Neural crest cell (in vitro differentiated cells): ENCODE measurements around the gene MPRIP. TPM values are rescaled to one million over a fixed set of nuclear protein-coding genes. Genes with fewer than 3 reads are reported as not detected.

Experiments used
- DNase-seq: peaks from one replicate; pipeline ENCODE4 v3.0.0; 2021; ENCODE audit warnings: low read depth, mixed read lengths, low spot score
- H3K27ac Mint-ChIP-seq: one replicate; pipeline ENCODE4 v1.8.0; 2021; ENCODE audit warnings: mild to moderate bottlenecking, mixed read lengths; ENCODE audit not compliant: unreplicated experiment
- H3K27me3 Mint-ChIP-seq: 2 replicates; pipeline ENCODE4 v1.8.0; 2021; ENCODE audit warnings: low read depth, mild to moderate bottlenecking, mixed read lengths
- H3K36me3 Mint-ChIP-seq: 2 replicates; pipeline ENCODE4 v1.8.0; 2021; ENCODE audit warnings: low read depth, mild to moderate bottlenecking, mixed read lengths
- H3K4me1 Mint-ChIP-seq: 2 replicates; pipeline ENCODE4 v1.8.0; 2021; ENCODE audit warnings: mixed read lengths
- H3K4me3 Mint-ChIP-seq: one replicate; pipeline ENCODE4 v1.8.0; 2021; ENCODE audit warnings: mild to moderate bottlenecking, mixed read lengths
- H3K9me3 Mint-ChIP-seq: 2 replicates; pipeline ENCODE4 v1.8.0; 2021; ENCODE audit warnings: mixed read lengths
- total RNA-seq: library from RNA; stranded (reverse); gene quantifications from 2 replicates; pipeline ENCODE4 v1.2.1, GENCODE V29; 2021
- TF ChIP-seq, protein P1 (sequence below): fragments of 200-600 bp; sonication (generic); conservative IDR thresholded peaks from 2 replicates; pipeline ENCODE4 v1.5.0; 2021; ENCODE audit warnings: antibody characterized with exemption, mild to moderate bottlenecking

MPRIP gene
- total RNA-seq, 1 donor from 2014 or later, result 241 TPM

DNA sequence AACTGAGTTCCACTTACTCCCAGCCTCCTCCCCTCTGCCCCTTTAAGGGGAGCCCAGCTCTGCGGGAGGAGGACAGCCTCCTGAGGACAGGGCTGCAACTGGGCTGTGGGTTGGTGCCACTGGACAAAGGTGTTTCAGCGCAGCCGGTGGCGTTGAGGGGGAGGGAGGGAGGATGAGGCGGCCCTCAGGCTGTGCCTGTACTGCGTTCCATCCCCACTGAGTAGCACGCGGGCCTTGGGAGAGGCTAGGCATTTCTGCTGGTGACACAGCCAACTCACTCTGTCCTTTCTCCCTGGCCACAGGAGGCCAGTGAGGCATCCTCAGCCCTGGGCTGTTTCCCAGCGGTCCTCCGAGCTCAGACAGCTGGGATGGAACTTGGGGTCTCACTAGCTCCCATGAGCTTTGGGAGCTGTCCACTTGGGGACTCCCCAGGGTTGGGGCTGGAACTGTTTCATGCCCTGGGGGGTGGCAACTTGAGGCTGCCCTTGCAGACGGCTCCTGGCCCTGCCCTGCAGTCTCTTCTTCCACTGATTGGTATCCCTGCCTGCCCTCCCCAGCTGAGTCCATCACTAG lies 70.5 kb downstream of the MPRIP start:
- Mint-ChIP-seq H3K27ac (no peak overlapping the region), H3K4me3 (no peak overlapping the region), H3K27me3 (no peaks in the 10 kb centered on the region), H3K4me1 (peaks cover 29% of the 10 kb centered on the region), H3K9me3 (no peaks in the 10 kb centered on the region), H3K36me3 (no peaks in the 10 kb centered on the region)
- TF ChIP-seq, protein P1, sequence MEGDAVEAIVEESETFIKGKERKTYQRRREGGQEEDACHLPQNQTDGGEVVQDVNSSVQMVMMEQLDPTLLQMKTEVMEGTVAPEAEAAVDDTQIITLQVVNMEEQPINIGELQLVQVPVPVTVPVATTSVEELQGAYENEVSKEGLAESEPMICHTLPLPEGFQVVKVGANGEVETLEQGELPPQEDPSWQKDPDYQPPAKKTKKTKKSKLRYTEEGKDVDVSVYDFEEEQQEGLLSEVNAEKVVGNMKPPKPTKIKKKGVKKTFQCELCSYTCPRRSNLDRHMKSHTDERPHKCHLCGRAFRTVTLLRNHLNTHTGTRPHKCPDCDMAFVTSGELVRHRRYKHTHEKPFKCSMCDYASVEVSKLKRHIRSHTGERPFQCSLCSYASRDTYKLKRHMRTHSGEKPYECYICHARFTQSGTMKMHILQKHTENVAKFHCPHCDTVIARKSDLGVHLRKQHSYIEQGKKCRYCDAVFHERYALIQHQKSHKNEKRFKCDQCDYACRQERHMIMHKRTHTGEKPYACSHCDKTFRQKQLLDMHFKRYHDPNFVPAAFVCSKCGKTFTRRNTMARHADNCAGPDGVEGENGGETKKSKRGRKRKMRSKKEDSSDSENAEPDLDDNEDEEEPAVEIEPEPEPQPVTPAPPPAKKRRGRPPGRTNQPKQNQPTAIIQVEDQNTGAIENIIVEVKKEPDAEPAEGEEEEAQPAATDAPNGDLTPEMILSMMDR, result no peak
- no peak for DNase-seq

DNA sequence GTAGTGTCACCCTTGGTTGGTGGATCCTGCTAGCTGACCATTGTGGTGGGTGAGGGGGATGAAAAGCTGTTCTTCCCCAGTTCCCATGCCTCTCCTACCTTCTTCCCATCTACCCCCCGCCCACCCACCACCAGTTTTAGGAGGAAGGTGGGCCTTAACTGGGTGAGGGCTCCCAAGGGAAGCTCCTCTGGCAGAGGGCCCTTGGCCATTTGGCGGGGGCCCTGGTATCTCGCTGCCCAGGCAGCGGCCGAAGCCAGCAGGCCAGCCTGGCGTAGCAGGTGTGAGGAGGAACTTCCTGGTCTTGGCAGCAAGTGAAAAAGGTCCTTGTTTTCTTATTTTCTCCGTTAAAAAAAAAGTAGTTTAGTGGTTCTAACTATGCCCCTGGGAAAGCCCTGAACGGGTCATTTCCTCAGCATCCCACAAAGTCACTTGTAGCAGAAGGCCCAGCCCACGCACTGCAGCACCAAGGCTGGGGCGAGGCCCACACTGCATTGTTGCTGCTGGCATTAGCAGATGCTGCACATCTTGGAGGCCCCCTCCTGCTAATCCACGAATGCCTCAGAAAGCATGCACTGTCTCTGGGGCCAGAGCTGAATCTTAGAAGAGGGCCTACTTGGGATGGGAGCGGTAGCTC lies 72.5 kb downstream of the MPRIP start:
- DNase-seq, result no peak
- no peaks in the 10 kb centered on the region for H3K9me3 Mint-ChIP-seq
- TF ChIP-seq, protein P1, result no peak
- no peaks in the 10 kb centered on the region for H3K27me3 Mint-ChIP-seq
- no peaks in the 10 kb centered on the region for H3K36me3 Mint-ChIP-seq
- H3K27ac Mint-ChIP-seq, result no peak overlapping the region
- no peak overlapping the region for H3K4me3 Mint-ChIP-seq
- peaks cover 15% of the 10 kb centered on the region for H3K4me1 Mint-ChIP-seq

DNA sequence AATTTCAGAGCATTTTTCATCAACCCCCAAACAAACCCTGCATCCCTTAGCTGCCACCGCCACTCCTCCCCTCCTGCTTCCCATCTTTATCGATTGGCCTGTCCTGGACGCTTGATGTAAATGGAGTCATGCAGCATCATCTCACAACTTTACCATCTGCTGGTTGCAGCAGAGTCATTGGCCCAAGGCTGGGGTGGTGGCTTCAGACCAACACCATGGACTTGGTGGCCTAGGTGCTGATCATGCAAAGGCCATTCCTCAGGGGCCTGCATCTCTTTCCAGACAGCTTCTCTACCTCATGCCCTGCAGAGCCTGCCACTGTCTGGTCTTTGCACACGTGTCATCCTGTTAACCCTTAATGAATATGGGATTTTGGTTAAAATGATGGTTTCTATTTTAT lies 73.4 kb downstream of the MPRIP start:
- no peak overlapping the region for H3K27ac Mint-ChIP-seq
- H3K36me3 Mint-ChIP-seq, result no peaks in the 10 kb centered on the region
- no peak for DNase-seq
- H3K27me3 Mint-ChIP-seq, result no peaks in the 10 kb centered on the region
- H3K4me1 Mint-ChIP-seq, result peaks cover 24% of the 10 kb centered on the region
- H3K4me3 Mint-ChIP-seq, result no peak overlapping the region
- TF ChIP-seq, protein P1, result no peak
- no peaks in the 10 kb centered on the region for H3K9me3 Mint-ChIP-seq

DNA sequence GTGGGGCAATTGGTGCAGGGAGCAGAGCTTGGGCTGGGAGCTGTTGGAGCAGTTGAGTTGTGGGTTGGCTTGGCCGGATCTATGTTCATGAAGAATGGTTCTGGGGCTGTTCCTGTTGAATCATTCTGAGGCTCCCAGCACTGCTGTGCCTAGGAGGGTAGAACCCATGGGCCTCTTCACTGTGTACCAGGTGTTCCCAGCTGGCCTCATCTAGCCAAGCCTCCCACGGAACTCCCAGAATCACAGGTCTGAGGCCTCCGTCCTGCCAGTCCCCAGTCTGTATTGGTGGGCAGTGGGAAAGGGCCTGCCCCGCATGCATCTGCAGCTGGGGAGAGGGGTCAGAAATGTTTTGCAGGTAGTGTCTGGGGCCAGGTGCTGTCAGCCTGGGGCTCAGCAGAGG lies 74.1 kb downstream of the MPRIP start:
- Mint-ChIP-seq H3K4me1 (peaks cover 28% of the 10 kb centered on the region), H3K9me3 (no peaks in the 10 kb centered on the region), H3K4me3 (no peak overlapping the region), H3K27ac (no peak overlapping the region), H3K36me3 (no peaks in the 10 kb centered on the region), H3K27me3 (no peaks in the 10 kb centered on the region)
- TF ChIP-seq, protein P1, result no peak
- no peak for DNase-seq

DNA sequence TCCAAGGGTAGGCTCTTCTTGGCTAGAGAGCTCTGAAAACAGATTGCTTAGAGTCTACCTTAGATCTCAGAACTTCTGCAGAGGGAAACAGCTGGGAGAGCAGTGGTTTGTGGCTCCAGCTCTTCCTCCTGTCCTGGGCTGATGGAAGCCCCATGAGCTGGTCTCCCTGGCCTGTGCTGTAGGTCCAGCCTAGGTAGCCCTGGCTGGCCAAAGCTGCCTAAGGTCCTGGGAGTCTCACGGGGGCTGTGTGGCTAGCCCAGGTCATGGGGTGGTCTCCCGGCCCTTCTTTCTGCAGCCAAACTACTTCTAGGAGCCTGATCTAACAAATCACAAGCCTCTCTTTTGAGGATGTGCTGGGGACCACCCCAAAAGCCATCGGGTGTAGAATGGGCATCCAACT lies 75.7 kb downstream of the MPRIP start:
- no peaks in the 10 kb centered on the region for H3K9me3 Mint-ChIP-seq
- H3K27ac Mint-ChIP-seq, result no peak overlapping the region
- H3K4me1 Mint-ChIP-seq, result peaks cover 36% of the 10 kb centered on the region
- no peaks in the 10 kb centered on the region for H3K36me3 Mint-ChIP-seq
- DNase-seq, result no peak
- H3K27me3 Mint-ChIP-seq, result no peaks in the 10 kb centered on the region
- TF ChIP-seq, protein P1, result no peak
- H3K4me3 Mint-ChIP-seq, result no peak overlapping the region
